ENCODE results near the gene TSKU.

TSKU gene

GRCh38 chr11:76769645-76770586 lies 13.2 kb upstream of the TSKU start:
- peak in 1 of 2 donors; percentile 52 for DNase-seq (ENCODE audit: low read depth in 2 of 2)
- no peak for TF ChIP-seq CTCF (IDR thresholded peaks at IDR 0.05; ENCODE audit: low read depth, low read length)
- no peak overlapping the region for H3K4me3 ChIP-seq (replicated peaks in 1 of 2; ENCODE audit: low read depth in 2 of 2, low read length in 2 of 2)

GRCh38 chr11:76770642-76771445 lies 12.3 kb upstream of the TSKU start:
- DNase-seq (ENCODE audit: low read depth in 2 of 2): peak; percentile 67 to 95
- no peak overlapping the region for H3K4me3 ChIP-seq (replicated peaks in 1 of 2; ENCODE audit: low read depth in 2 of 2, low read length in 2 of 2)
- no peak for TF ChIP-seq CTCF (IDR thresholded peaks at IDR 0.05; ENCODE audit: low read depth, low read length)

GRCh38 chr11:76771446-76772099 lies 11.6 kb upstream of the TSKU start:
- TF ChIP-seq CTCF (IDR thresholded peaks at IDR 0.05; ENCODE audit: low read depth, low read length): no peak
- no peak for DNase-seq (ENCODE audit: low read depth in 2 of 2)
- no peak overlapping the region for H3K4me3 ChIP-seq (replicated peaks in 1 of 2; ENCODE audit: low read depth in 2 of 2, low read length in 2 of 2)

- DNase-seq (ENCODE audit: low read depth in 2 of 2): peak in 1 of 2 donors; percentile 36
- TF ChIP-seq CTCF (IDR thresholded peaks at IDR 0.05; ENCODE audit: low read depth, low read length): no peak
Measured at GRCh38 chr11:76772100-76772782, 10.9 kb upstream of the TSKU start.

GRCh38 chr11:76772783-76773106 lies 10.4 kb upstream of the TSKU start:
- DNase-seq (ENCODE audit: low read depth in 2 of 2): no peak
- TF ChIP-seq CTCF (IDR thresholded peaks at IDR 0.05; ENCODE audit: low read depth, low read length): no peak

More at GRCh38 chr11:76772100-76772782, 10.9 kb upstream of the TSKU start:
- H3K4me3 ChIP-seq (replicated peaks in 1 of 2; ENCODE audit: low read depth in 2 of 2, low read length in 2 of 2): no peak overlapping the region

GRCh38 chr11:76773921-76774361 lies 9.2 kb upstream of the TSKU start:
- no peak for TF ChIP-seq CTCF (IDR thresholded peaks at IDR 0.05; ENCODE audit: low read depth, low read length)
- no peak for DNase-seq (ENCODE audit: low read depth in 2 of 2)
- H3K4me3 ChIP-seq (replicated peaks in 1 of 2; ENCODE audit: low read depth in 2 of 2, low read length in 2 of 2): no peak overlapping the region

More at GRCh38 chr11:76772783-76773106, 10.4 kb upstream of the TSKU start:
- no peak overlapping the region for H3K4me3 ChIP-seq (replicated peaks in 1 of 2; ENCODE audit: low read depth in 2 of 2, low read length in 2 of 2)

All from cardiac fibroblast (primary cell).